Measurements from ENCODE around the gene PPM1L. TPM values are rescaled to one million over a fixed set of nuclear protein-coding genes. Genes with fewer than 3 reads are reported as not detected.

The PPM1L gene
- total RNA-seq, 1 experiment from 2014 or later: 7.3 TPM

DNA sequence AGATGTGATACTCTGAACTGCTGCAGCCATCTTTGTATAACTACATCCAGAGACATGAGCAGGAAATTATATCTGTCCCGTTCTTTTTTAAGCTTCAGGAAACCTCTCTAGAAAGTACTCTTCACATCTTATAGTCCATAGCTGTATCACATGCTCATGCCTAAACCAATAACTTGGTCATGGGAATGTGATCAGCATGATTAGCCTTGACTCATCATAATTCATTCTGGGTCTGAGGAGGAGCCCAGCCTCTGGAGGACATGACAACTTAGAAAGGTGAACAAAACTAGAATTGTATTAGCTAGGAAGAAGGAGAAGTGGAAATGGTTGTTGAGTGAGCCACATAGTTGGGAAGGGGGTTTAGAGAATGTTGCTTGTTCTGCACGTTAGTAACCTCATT, 12.9 kb downstream of the PPM1L start:
- peaks cover 0 to 2% of the 10 kb centered on the region in 2 experiments; a peak in 1 of 4 replicates for H3K4me1 Mint-ChIP-seq

More for the DNA sequence above, 12.9 kb downstream of the PPM1L start:
- Histone ChIP-seq H3K27ac (ENCODE audit: insufficient read length, low read depth, low read length) (no peak overlapping the region), H3K4me1 (ENCODE audit: insufficient read depth, low read length) (no peaks in the 10 kb centered on the region), H3K9ac (ENCODE audit: extremely low read depth, insufficient read length, low read length) (no peak overlapping the region), H3K9me3 (ENCODE audit: control insufficient read depth, low read depth, low read length) (no peaks in the 10 kb centered on the region), H3K4me2 (ENCODE audit: insufficient read depth, insufficient read length, low read length) (no peak overlapping the region), H2BK120ac (ENCODE audit: low read depth, low read length, poor library complexity, severe bottlenecking) (peak overlapping the region; percentile 9), H3K23me2 (ENCODE audit: insufficient read length, low read depth, low read length, poor library complexity, severe bottlenecking) (no peaks in the 10 kb centered on the region), H3T11ph (ENCODE audit: low read length) (no peak overlapping the region), H3K4ac (ENCODE audit: low read depth, low read length) (no peak overlapping the region), H2AK5ac (ENCODE audit: insufficient read length, low read length) (no peak overlapping the region), H3K79me1 (ENCODE audit: insufficient read depth, low read depth, low read length, poor library complexity, severe bottlenecking) (no peaks in the 10 kb centered on the region), H2BK15ac (ENCODE audit: low read depth, low read length) (no peak overlapping the region), H4K8ac (replicated peaks; ENCODE audit: insufficient read length, low read depth, low read length) (no peak overlapping the region), H3K18ac (ENCODE audit: insufficient read length, low read depth, low read length) (no peak overlapping the region), H2BK5ac (ENCODE audit: insufficient read length, low read length) (no peak overlapping the region), H4K20me1 (ENCODE audit: control insufficient read depth, insufficient read depth, insufficient read length) (no peaks in the 10 kb centered on the region), H3K27me3 (ENCODE audit: insufficient read depth, low read length) (no peaks in the 10 kb centered on the region), H2BK20ac (ENCODE audit: low read depth, low read length, poor library complexity, severe bottlenecking) (no peak overlapping the region), H3K14ac (ENCODE audit: insufficient read depth, low read length) (no peak overlapping the region), H3K56ac (ENCODE audit: insufficient read length, low read depth, low read length) (no peak overlapping the region), H2BK12ac (ENCODE audit: insufficient read length, low read depth, low read length) (no peak overlapping the region), H2AFZ (ENCODE audit: low read length) (no peak overlapping the region), H4K5ac (ENCODE audit: insufficient read length, low read depth, low read length) (no peak overlapping the region), H4K91ac (ENCODE audit: insufficient read length, low read depth, low read length) (no peak overlapping the region), H3K79me2 (ENCODE audit: insufficient read depth, low read length) (no peaks in the 10 kb centered on the region), H3K23ac (ENCODE audit: insufficient read length, low read depth, low read length) (no peak overlapping the region)
- no CpG with 5 or more reads among the region's 2 CpGs for WGBS (ENCODE audit: extremely low coverage, insufficient read length, low lambda C conversion rate)
- DNase-seq: no peak
- Mint-ChIP-seq H3K27me3 (ENCODE audit: low read depth) (no peaks in the 10 kb centered on the region), H3K9me3 (no peaks in the 10 kb centered on the region), H3K27ac (no peak overlapping the region; a peak in 1 of 7 replicates), H3K36me3 (ENCODE audit: insufficient read depth in 1 of 3, low read depth in 3 of 3) (no peaks in the 10 kb centered on the region), H3K4me3 (no peak overlapping the region)
- TF ChIP-seq, protein P1, sequence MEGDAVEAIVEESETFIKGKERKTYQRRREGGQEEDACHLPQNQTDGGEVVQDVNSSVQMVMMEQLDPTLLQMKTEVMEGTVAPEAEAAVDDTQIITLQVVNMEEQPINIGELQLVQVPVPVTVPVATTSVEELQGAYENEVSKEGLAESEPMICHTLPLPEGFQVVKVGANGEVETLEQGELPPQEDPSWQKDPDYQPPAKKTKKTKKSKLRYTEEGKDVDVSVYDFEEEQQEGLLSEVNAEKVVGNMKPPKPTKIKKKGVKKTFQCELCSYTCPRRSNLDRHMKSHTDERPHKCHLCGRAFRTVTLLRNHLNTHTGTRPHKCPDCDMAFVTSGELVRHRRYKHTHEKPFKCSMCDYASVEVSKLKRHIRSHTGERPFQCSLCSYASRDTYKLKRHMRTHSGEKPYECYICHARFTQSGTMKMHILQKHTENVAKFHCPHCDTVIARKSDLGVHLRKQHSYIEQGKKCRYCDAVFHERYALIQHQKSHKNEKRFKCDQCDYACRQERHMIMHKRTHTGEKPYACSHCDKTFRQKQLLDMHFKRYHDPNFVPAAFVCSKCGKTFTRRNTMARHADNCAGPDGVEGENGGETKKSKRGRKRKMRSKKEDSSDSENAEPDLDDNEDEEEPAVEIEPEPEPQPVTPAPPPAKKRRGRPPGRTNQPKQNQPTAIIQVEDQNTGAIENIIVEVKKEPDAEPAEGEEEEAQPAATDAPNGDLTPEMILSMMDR (conservative IDR thresholded peaks at IDR 0.05): no peak
